ENCODE results near the gene KLHL29. TPM values are rescaled to one million over a fixed set of nuclear protein-coding genes. Genes with fewer than 3 reads are reported as not detected.

The KLHL29 gene
- total RNA-seq, 4 donors from 2014 or later: 39.6 to 52.0 (median 40.4) TPM

- no peak overlapping the region for H3K4me3 ChIP-seq
- peak overlapping the region in 3 of 4 donors; percentile 13 to 57 (median 22) for H3K27ac ChIP-seq
- TF ChIP-seq POLR2A (IDR thresholded peaks at IDR 0.05) (no peak), CTCF (IDR thresholded peaks at IDR 0.05) (no peak), EP300 (IDR thresholded peaks at IDR 0.05) (no peak)
- H3K36me3 ChIP-seq: no peaks in the 10 kb centered on the region
- WGBS, 2 donors: 77 to 82% methylated on average over 6 of the region's 6 CpGs
- H3K4me1 ChIP-seq: peaks cover 0 to 87% (median 22%) of the 10 kb centered on the region in 4 donors
- H3K27me3 ChIP-seq: no peaks in the 10 kb centered on the region
- no peak for DNase-seq (ENCODE audit: low spot score in 2 of 2)
- no peaks in the 10 kb centered on the region for H3K9me3 ChIP-seq
These were observed 214.0 kb downstream of the KLHL29 start for GRCh38 chr2:23599006-23599405.

- Histone ChIP-seq H3K27ac (peak overlapping the region in 1 of 4 donors; percentile 60), H3K4me3 (no peak overlapping the region), H3K36me3 (no peaks in the 10 kb centered on the region), H3K4me1 (peaks cover 0 to 80% (median 17%) of the 10 kb centered on the region in 4 donors), H3K9me3 (no peaks in the 10 kb centered on the region), H3K27me3 (no peaks in the 10 kb centered on the region)
- no peak for DNase-seq (ENCODE audit: low spot score in 2 of 2)
- TF ChIP-seq CTCF (IDR thresholded peaks at IDR 0.05): no peak
- no peak for TF ChIP-seq POLR2A (IDR thresholded peaks at IDR 0.05)
- TF ChIP-seq EP300 (IDR thresholded peaks at IDR 0.05): no peak
- WGBS, 2 donors: 58 to 69% methylated on average over 10 of the region's 10 CpGs
These were observed 214.7 kb downstream of the KLHL29 start for GRCh38 chr2:23599667-23600066.

- Histone ChIP-seq H3K4me1 (peaks cover 0 to 74% (median 12%) of the 10 kb centered on the region in 4 donors), H3K4me3 (no peak overlapping the region), H3K36me3 (no peaks in the 10 kb centered on the region), H3K27ac (peak overlapping the region in 2 of 4 donors; percentile 59 to 60), H3K9me3 (no peaks in the 10 kb centered on the region), H3K27me3 (no peaks in the 10 kb centered on the region)
- TF ChIP-seq EP300 (IDR thresholded peaks at IDR 0.05) (no peak), CTCF (IDR thresholded peaks at IDR 0.05) (no peak), POLR2A (IDR thresholded peaks at IDR 0.05) (no peak)
- WGBS, 2 donors: 60 to 64% methylated on average over 7 of the region's 7 CpGs
- no peak for DNase-seq (ENCODE audit: low spot score in 2 of 2)
These were observed 215.4 kb downstream of the KLHL29 start for GRCh38 chr2:23600346-23600745.

GRCh38 chr2:23601301-23601965, 216.5 kb downstream of the KLHL29 start:
- peaks cover 0 to 2% (median 0%) of the 10 kb centered on the region in 4 donors for H3K9me3 ChIP-seq
- H3K27ac ChIP-seq: peak overlapping the region in 3 of 4 donors; percentile 1 to 78 (median 60)
- H3K27me3 ChIP-seq: no peaks in the 10 kb centered on the region
- no peak overlapping the region for H3K4me3 ChIP-seq
- DNase-seq (ENCODE audit: low spot score in 2 of 2): no peak
- no peaks in the 10 kb centered on the region for H3K36me3 ChIP-seq
- TF ChIP-seq EP300 (IDR thresholded peaks at IDR 0.05) (no peak), POLR2A (IDR thresholded peaks at IDR 0.05) (no peak), CTCF (IDR thresholded peaks at IDR 0.05) (no peak)
- WGBS, 2 donors: 71 to 81% methylated on average over 8 of the region's 8 CpGs
- peaks cover 0 to 63% (median 8%) of the 10 kb centered on the region in 4 donors for H3K4me1 ChIP-seq

GRCh38 chr2:23602116-23602515, 217.1 kb downstream of the KLHL29 start:
- Histone ChIP-seq H3K4me1 (peaks cover 0 to 57% (median 6%) of the 10 kb centered on the region in 4 donors), H3K36me3 (no peaks in the 10 kb centered on the region), H3K27ac (peak overlapping the region in 3 of 4 donors; percentile 19 to 78 (median 60)), H3K9me3 (peaks cover 0 to 9% (median 0%) of the 10 kb centered on the region in 4 donors), H3K27me3 (no peaks in the 10 kb centered on the region), H3K4me3 (no peak overlapping the region)
- 54 to 61% methylated on average over 12 of the region's 12 CpGs for WGBS, 2 donors
- peak in 1 of 2 donors; percentile 26 for DNase-seq (ENCODE audit: low spot score in 2 of 2)
- peak in 1 of 2 donors; percentile 74 for TF ChIP-seq EP300 (IDR thresholded peaks at IDR 0.05)
- TF ChIP-seq POLR2A (IDR thresholded peaks at IDR 0.05): no peak

Measured in tibial nerve (tissue), 4 donors.